Kidney (tissue), 14 donors: ENCODE data around the gene FAM181A. TPM values are rescaled to one million over a fixed set of nuclear protein-coding genes. Genes with fewer than 3 reads are reported as not detected.

Experiments
- DNase-seq, 5 donors: peaks; one replicate each; pipeline ENCODE4 v3.0.0-alpha.2; 2013 to 2020
- FAIRE-seq: peaks from 2 replicates; lab custom pipeline; 2012; peaks lifted over from hg19 to GRCh38; lab: Jason Lieb, UNC
- H3K27ac ChIP-seq, 2 donors: one replicate each; pipeline ENCODE4 v1.7.0; 2013; ENCODE audit warnings: low read depth in 2 of 2, low read length in 2 of 2, inconsistent platforms in 1 of 2
- H3K27me3 ChIP-seq: one replicate; pipeline ENCODE4 v1.7.1; 2013; ENCODE audit warnings: low read length, inconsistent platforms; ENCODE audit not compliant: control insufficient read depth, insufficient read depth
- H3K36me3 ChIP-seq, 3 donors: one replicate each; pipeline versions ENCODE4 v1.7.0 to v1.7.1; 2013; ENCODE audit warnings: low read length in 3 of 3, control low read depth in 1 of 3, inconsistent platforms in 1 of 3; ENCODE audit not compliant: insufficient read depth in 3 of 3, control insufficient read depth in 2 of 3
- H3K4me1 ChIP-seq, 3 donors: one replicate each; pipeline versions ENCODE4 v1.7.0 to v1.7.1; 2013; ENCODE audit warnings: low read length in 3 of 3, inconsistent platforms in 1 of 3, low read depth in 1 of 3; ENCODE audit not compliant: control insufficient read depth in 2 of 3, insufficient read depth in 2 of 3
- H3K4me3 ChIP-seq, 3 donors: one replicate each; pipeline versions ENCODE4 v1.7.0 to v1.8.1; 2013; ENCODE audit warnings: low read length in 3 of 3, control low read depth in 1 of 3, inconsistent platforms in 1 of 3
- H3K9ac ChIP-seq, 3 donors: one replicate each; pipeline versions ENCODE4 v1.7.0 to v1.7.1; 2013; ENCODE audit warnings: low read length in 3 of 3, control low read depth in 1 of 3, inconsistent platforms in 1 of 3
- H3K9me3 ChIP-seq, 3 donors: one replicate each; pipeline versions ENCODE4 v1.7.0 to v1.7.1; 2013; ENCODE audit warnings: low read length in 3 of 3, control low read depth in 1 of 3, inconsistent platforms in 1 of 3; ENCODE audit not compliant: control insufficient read depth in 2 of 3, insufficient read depth in 1 of 3
- intact Hi-C: fragments of 100-400 bp; cut with DNase I; formaldehyde crosslinking; loops from one replicate; pipeline ENCODE4 v1.11.1; 2022
- polyA plus RNA-seq: library from polyadenylated mRNA; stranded (reverse); fragments of 350-450 nt; fragmentation: Illumina TruSeq; extraction: RNeasy Lipid Tissue Mini Kit (QIAGEN cat#74804); gene quantifications from one replicate; pipeline ENCODE4 v1.2.3, GENCODE V29; 2014; ENCODE audit warnings: low read depth, low replicate concordance; ENCODE audit not compliant: insufficient read depth
- total RNA-seq: library from RNA; stranded (reverse); fragmentation: NEBNext Ultra II Directional; extraction: Animal tissue kit (Norgen Biotek cat#: 25700); gene quantifications from one replicate; pipeline ENCODE4 v1.2.1, GENCODE V29; 2021
- TF ChIP-seq, protein P1 (sequence below): IDR thresholded peaks from 3 replicates; pipeline ENCODE4 v1.5.1; 2012; ENCODE audit warnings: mild to moderate bottlenecking, moderate library complexity, borderline replicate concordance; ENCODE audit not compliant: insufficient read depth; ENCODE audit errors: extremely low read depth
- donor health status: control.
- donor health status: control.
- donor health status: control.
- donor health status: control.
- donor health status: control.
- donor health status: DM: yes; HTN: yes; CAD: no.
- donor health status: Normal renal cell carcinoma (clear cell type).

The FAM181A gene
- total and polyA plus RNA-seq, 2 donors from 2014 or later: not detected

DNA sequence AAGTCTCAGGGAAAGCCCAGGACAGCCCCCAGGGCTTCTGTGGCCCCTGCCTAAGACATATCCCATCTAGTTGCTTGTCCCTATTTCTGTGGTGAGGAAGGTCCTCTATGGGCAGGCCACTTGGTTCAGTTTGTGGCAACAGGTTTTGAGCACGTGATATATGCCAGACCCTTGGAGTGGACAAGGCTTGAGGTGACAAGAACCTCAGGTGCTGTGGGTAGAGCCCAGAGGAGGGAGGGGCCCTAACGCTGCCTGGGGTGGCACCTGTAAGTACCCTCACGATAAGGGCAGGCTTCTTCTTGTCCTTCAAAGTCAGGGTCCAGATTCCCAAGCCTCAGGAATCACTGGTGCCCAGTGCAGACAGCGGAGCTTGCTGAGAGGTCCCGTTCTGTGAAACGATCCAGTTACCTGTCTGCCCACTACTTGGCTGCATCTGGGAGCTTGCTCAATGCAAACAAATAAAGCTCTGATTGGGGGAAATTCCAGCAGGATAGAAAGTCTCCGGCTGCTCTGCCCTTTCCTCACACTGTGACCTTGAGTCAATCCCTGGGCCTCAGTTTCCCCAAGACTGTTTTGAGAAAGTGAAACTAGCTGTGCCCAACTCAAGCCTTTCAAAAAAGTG, 47.7 kb upstream of the FAM181A start:
- no peak overlapping the region for H3K27ac ChIP-seq
- H3K4me3 ChIP-seq: peak overlapping the region in 2 of 3 donors; percentile 54 to 61
- intact Hi-C loops: no loop called here
- no peaks in the 10 kb centered on the region for H3K27me3 ChIP-seq
- H3K9me3 ChIP-seq: no peaks in the 10 kb centered on the region
- DNase-seq: peak in 1 of 5 donors; percentile 26
- FAIRE-seq: no peak
- TF ChIP-seq, protein P1, sequence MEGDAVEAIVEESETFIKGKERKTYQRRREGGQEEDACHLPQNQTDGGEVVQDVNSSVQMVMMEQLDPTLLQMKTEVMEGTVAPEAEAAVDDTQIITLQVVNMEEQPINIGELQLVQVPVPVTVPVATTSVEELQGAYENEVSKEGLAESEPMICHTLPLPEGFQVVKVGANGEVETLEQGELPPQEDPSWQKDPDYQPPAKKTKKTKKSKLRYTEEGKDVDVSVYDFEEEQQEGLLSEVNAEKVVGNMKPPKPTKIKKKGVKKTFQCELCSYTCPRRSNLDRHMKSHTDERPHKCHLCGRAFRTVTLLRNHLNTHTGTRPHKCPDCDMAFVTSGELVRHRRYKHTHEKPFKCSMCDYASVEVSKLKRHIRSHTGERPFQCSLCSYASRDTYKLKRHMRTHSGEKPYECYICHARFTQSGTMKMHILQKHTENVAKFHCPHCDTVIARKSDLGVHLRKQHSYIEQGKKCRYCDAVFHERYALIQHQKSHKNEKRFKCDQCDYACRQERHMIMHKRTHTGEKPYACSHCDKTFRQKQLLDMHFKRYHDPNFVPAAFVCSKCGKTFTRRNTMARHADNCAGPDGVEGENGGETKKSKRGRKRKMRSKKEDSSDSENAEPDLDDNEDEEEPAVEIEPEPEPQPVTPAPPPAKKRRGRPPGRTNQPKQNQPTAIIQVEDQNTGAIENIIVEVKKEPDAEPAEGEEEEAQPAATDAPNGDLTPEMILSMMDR: no peak
- no peak overlapping the region for H3K9ac ChIP-seq
- peaks cover 0 to 7% (median 0%) of the 10 kb centered on the region in 3 donors for H3K4me1 ChIP-seq
- H3K36me3 ChIP-seq: no peaks in the 10 kb centered on the region

DNA sequence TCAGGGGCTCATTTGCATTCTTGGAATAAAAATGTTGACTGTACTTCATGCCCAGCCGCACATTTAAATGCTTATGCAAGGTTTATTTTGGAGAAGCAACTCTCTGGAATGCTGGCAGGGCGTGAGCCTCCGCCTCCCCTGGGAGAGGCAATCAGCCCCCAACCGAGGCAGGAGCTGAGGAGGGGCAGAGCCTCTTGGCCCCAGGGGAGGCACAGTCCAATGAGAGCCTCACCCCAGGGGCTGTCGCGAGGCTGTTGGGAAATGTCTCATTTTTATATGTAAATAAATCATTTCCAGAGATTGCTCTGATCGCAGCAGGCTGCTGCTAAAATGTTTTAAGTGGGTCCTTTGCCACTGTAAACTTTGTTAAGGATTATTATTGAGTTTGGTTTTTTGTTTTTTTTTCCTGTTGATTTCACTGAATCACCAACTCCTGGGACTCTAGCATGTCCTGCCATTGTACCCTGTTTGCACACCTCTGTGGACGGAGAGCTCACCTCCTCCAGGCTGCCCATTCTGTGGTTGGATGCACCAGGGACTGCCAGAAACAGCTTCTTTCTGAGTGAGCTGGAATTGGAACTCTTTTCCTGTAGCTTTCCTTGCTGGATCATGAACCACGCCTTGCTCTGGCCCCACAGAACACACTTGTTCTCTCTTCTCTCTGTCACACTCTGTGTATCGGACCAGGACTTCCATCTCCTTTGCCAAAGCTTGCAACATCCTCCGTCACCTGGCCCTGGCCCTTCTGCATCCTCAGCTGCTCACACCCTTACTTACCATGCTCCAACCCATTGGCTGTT, 46.9 kb upstream of the FAM181A start:
- no peaks in the 10 kb centered on the region for H3K27me3 ChIP-seq
- no peak for FAIRE-seq
- TF ChIP-seq, protein P1: no peak
- H3K9me3 ChIP-seq: no peaks in the 10 kb centered on the region
- peaks cover 0 to 7% (median 0%) of the 10 kb centered on the region in 3 donors for H3K4me1 ChIP-seq
- peak overlapping the region in 2 of 3 donors; percentile 54 to 61 for H3K4me3 ChIP-seq
- no peaks in the 10 kb centered on the region for H3K36me3 ChIP-seq
- intact Hi-C loops: no loop called here
- H3K27ac ChIP-seq: no peak overlapping the region
- H3K9ac ChIP-seq: no peak overlapping the region
- DNase-seq: peak in 4 of 5 donors; percentile 29 to 94 (median 52)

DNA sequence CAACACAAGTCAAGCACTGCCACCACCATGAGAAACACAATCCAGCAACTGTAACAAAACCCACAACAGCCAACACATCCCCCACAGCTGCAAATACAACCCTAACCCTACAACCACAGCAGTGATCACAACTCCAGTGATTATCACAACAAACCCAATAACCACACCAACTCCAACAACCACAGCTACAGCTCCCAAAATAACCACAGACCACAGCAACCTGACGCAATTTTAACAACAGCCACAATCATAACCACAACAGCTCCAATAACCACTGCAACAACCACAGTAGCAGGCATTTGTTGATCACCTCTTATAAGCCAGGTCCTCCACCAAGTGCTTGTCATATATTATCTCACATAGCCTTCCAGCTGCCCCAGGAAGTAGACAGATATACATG, 42.2 kb upstream of the FAM181A start:
- Histone ChIP-seq H3K27ac (no peak overlapping the region), H3K9me3 (peaks cover 0 to 5% (median 0%) of the 10 kb centered on the region in 3 donors), H3K36me3 (no peaks in the 10 kb centered on the region), H3K27me3 (no peaks in the 10 kb centered on the region), H3K4me3 (no peak overlapping the region), H3K4me1 (peaks cover 0 to 2% (median 0%) of the 10 kb centered on the region in 3 donors), H3K9ac (no peak overlapping the region)
- no peak for FAIRE-seq
- intact Hi-C loops: no loop called here
- no peak for DNase-seq
- TF ChIP-seq, protein P1: no peak
